Measurements from ENCODE around the gene CFDP1. TPM values are rescaled to one million over a fixed set of nuclear protein-coding genes. Genes with fewer than 3 reads are reported as not detected.

Gene CFDP1
- total and polyA plus RNA-seq, 4 donors = 44.8 to 105 (median 64.1) TPM

DNA sequence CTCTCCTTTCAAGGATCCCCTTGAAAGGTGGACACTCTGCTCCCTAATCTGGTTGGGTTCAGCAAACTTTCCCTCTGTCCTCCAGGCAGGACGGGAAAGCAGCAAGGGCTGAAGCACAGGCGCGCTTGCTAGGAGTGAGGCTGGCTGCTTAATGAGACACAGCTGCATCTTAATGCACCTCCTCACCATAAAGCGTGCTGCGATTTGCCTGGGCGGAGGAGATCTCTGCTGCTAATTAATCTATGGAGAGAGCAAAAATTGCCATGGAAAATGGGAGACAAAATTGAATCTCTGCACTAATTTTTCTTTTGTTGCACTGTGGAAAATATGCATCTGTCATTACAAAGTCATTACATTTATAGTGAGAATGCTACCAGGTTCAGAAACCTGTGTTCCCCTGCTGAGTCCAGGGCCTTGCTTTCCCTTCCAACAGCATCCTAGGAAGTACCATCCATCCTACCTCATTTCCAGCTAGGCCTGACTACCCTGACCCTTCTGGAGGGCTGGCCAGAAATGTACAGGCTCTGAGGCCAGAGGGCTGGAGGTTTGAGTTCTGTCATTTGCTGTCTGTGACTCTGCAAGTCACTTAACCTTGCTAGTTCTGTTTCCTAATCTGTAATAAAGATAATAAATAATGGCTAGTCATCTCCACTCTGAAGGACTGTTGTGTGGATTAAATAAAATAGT is 138.4 kb downstream of the CFDP1 start:
- 97 to 98% methylated on average over 6 of the region's 6 CpGs for WGBS, 2 donors
- no peak overlapping the region for H3K9ac ChIP-seq (ENCODE audit: insufficient read depth in 1 of 2, low read length in 2 of 2)
- peaks cover 8 to 23% (median 18%) of the 10 kb centered on the region in 4 donors for H3K36me3 ChIP-seq (ENCODE audit: control insufficient read depth in 4 of 4, insufficient read depth in 4 of 4, low read length in 4 of 4)
- no peaks in the 10 kb centered on the region for H3K27me3 ChIP-seq (ENCODE audit: control insufficient read depth in 3 of 3, insufficient read depth in 3 of 3, low read length in 2 of 3)
- TF ChIP-seq, protein P1, sequence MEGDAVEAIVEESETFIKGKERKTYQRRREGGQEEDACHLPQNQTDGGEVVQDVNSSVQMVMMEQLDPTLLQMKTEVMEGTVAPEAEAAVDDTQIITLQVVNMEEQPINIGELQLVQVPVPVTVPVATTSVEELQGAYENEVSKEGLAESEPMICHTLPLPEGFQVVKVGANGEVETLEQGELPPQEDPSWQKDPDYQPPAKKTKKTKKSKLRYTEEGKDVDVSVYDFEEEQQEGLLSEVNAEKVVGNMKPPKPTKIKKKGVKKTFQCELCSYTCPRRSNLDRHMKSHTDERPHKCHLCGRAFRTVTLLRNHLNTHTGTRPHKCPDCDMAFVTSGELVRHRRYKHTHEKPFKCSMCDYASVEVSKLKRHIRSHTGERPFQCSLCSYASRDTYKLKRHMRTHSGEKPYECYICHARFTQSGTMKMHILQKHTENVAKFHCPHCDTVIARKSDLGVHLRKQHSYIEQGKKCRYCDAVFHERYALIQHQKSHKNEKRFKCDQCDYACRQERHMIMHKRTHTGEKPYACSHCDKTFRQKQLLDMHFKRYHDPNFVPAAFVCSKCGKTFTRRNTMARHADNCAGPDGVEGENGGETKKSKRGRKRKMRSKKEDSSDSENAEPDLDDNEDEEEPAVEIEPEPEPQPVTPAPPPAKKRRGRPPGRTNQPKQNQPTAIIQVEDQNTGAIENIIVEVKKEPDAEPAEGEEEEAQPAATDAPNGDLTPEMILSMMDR (IDR thresholded peaks at IDR 0.05; ENCODE audit: control extremely low read depth, extremely low read depth) = no peak
- H3K9me3 ChIP-seq (ENCODE audit: control insufficient read depth in 4 of 4, insufficient read depth in 3 of 4, low read length in 3 of 4) = no peaks in the 10 kb centered on the region
- peaks cover 0 to 5% (median 0%) of the 10 kb centered on the region in 5 donors for H3K4me1 ChIP-seq (ENCODE audit: control insufficient read depth in 5 of 5, insufficient read depth in 5 of 5, low read length in 5 of 5)
- ATAC-seq (ENCODE audit: insufficient read depth, low FRiP score) (no peak), DNase-seq (no peak)
- H3K27ac ChIP-seq (ENCODE audit: low read depth in 1 of 2, low read length in 1 of 2) = no peak overlapping the region
- no peak overlapping the region for H3K4me3 ChIP-seq

DNA sequence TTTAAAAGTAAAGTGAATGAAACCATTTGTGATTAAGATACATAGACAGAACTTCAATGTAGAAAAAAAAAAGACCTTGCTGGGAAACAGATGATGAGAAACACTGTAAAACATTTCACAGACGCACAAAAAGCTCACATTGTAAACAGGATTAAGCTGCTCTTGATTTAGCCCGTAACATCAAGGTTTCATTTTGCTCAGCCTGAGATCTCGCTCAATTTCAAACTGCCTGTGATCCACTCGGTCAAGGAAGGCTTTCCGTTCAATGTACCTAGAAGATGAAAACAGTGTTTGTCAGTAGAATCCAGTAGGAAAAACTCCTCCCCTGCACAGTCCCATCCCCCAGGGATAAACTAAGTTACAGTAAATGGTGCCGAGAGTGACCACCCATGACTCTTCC is 139.5 kb downstream of the CFDP1 start:
- Histone ChIP-seq H3K9me3 (ENCODE audit: control insufficient read depth in 4 of 4, insufficient read depth in 3 of 4, low read length in 3 of 4) (no peaks in the 10 kb centered on the region), H3K27ac (ENCODE audit: low read depth in 1 of 2, low read length in 1 of 2) (no peak overlapping the region), H3K9ac (ENCODE audit: insufficient read depth in 1 of 2, low read length in 2 of 2) (no peak overlapping the region), H3K36me3 (ENCODE audit: control insufficient read depth in 4 of 4, insufficient read depth in 4 of 4, low read length in 4 of 4) (peaks cover 6 to 24% (median 19%) of the 10 kb centered on the region in 4 donors), H3K4me1 (ENCODE audit: control insufficient read depth in 5 of 5, insufficient read depth in 5 of 5, low read length in 5 of 5) (peaks cover 0 to 7% (median 0%) of the 10 kb centered on the region in 5 donors), H3K4me3 (no peak overlapping the region), H3K27me3 (ENCODE audit: control insufficient read depth in 3 of 3, insufficient read depth in 3 of 3, low read length in 2 of 3) (no peaks in the 10 kb centered on the region)
- ATAC-seq (ENCODE audit: insufficient read depth, low FRiP score) (no peak), DNase-seq (no peak)
- TF ChIP-seq, protein P1 (IDR thresholded peaks at IDR 0.05; ENCODE audit: control extremely low read depth, extremely low read depth) = no peak
- WGBS, 2 donors = 92 to 96% methylated on average over 6 of the region's 6 CpGs

- ATAC-seq (ENCODE audit: insufficient read depth, low FRiP score) = no peak
- no peak for DNase-seq
- Histone ChIP-seq H3K9ac (ENCODE audit: insufficient read depth in 1 of 2, low read length in 2 of 2) (no peak overlapping the region), H3K9me3 (ENCODE audit: control insufficient read depth in 4 of 4, insufficient read depth in 3 of 4, low read length in 3 of 4) (no peaks in the 10 kb centered on the region), H3K27me3 (ENCODE audit: control insufficient read depth in 3 of 3, insufficient read depth in 3 of 3, low read length in 2 of 3) (no peaks in the 10 kb centered on the region), H3K36me3 (ENCODE audit: control insufficient read depth in 4 of 4, insufficient read depth in 4 of 4, low read length in 4 of 4) (peaks cover 6 to 25% (median 19%) of the 10 kb centered on the region in 4 donors), H3K4me3 (no peak overlapping the region), H3K27ac (ENCODE audit: low read depth in 1 of 2, low read length in 1 of 2) (no peak overlapping the region), H3K4me1 (ENCODE audit: control insufficient read depth in 5 of 5, insufficient read depth in 5 of 5, low read length in 5 of 5) (peaks cover 0 to 7% (median 0%) of the 10 kb centered on the region in 5 donors)
- 75 to 90% methylated on average over 4 of the region's 4 CpGs for WGBS, 2 donors
- TF ChIP-seq, protein P1 (IDR thresholded peaks at IDR 0.05; ENCODE audit: control extremely low read depth, extremely low read depth) = no peak
These were observed 140.1 kb downstream of the CFDP1 start for GRCh38 chr16:75293173-75293572.
